GM18511 (cell line): Measurements from ENCODE around the gene WDFY1.

Experiments used
- ATAC-seq: cut with Tn5 transposase; IDR thresholded peaks from one replicate; pipeline ENCODE4 v1.9.1; 2021; ENCODE audit warnings: mild to moderate bottlenecking, moderate library complexity; ENCODE audit not compliant: unreplicated experiment

WDFY1 gene

DNA sequence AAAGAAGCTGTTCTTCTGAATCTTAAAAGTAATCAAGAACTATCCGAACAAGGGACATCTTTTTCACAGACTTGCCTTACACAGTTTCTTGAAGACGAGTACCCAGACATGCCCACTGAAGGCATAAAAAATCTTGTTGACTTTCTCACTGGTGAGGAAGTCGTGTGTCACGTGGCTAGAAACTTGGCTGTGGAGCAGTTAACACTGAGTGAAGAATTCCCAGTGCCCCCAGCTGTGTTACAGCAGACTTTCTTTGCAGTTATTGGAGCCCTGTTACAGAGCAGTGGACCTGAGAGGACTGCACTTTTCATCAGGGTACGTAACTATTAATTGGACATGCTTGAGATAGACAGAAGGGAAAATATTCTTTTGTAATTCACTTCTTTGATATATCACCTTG is 14.6 kb upstream of the WDFY1 start:
- no peak for ATAC-seq

DNA sequence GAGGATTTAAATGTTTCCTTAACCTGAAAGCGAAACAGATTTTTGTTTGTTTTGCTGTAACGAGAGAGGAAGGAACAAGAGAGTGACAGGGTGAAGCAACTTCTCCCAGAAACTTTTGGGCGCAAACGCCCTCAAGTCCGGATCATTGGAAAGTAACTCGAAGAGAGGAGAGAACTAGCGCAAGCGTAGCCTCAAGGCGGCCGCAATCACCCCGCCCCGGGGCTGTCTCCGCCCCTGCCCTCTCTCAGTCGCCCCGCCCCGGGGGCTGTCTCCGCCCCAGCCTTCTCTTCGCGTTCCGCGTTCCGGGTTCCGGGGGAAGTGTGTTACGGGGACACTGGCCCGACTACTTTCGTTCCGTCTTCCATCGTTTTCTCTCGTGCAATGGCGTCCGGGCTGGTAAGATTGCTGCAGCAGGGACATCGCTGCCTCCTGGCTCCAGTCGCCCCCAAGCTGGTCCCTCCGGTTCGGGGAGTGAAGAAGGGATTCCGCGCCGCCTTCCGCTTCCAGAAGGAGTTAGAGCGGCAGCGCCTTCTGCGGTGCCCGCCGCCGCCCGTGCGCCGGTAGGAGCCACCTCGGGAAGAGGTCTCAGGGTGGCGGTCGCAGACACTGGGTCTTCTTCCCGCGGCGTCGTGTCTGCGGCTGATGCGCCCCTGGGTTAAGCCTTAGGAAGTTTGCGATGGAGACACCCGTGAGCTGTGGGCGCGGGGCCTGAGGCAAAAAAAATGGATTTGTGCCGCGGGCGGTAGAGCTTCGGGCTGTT is 12.1 kb upstream of the WDFY1 start, which contains the start of gene MRPL44:
Gene MRPL44 (plus strand): TSS at position 372 of the 760 bp plus-strand sequence. CDS start 10 bp downstream, at position 382.
- ATAC-seq, result peak; percentile 86

DNA sequence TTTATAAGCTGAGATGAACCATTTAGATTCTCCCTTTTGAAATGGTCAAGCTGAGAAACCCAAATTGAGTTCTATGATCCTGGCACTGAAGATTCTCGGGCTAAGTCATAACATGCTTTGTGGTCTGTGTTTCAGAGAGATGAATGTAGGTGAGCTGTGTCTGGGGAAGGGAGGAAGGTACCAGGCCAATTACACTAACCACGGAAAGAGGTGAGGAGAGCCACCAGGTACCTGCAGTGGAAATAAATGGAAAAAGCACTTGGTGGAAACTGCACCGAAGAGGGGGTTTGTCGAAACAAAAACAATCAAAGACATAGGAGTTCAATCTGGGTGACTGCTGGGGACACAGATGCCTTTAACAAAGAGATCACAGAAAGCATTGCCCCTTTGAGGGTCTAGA is 11.2 kb upstream of the WDFY1 start:
- ATAC-seq, result peak; percentile 47

DNA sequence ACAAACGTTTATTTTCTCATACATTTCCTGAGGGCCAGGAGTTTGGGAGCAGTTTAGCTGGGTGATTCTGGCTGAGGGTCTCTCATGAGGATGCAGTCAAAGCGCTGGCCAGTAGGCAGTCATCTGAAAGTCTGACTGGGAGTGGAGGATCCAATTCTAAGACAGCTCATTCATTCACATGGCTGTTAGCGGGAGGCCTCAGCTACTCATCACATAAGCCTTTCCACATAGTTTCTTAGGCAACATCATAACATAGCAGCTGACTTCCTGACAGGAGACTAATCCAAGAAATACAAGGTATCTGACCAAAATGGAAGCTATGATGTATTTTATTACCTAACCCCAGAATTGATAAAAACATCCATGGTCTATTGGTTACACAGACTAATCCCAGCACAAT is 9.3 kb upstream of the WDFY1 start:
- ATAC-seq, result no peak

DNA sequence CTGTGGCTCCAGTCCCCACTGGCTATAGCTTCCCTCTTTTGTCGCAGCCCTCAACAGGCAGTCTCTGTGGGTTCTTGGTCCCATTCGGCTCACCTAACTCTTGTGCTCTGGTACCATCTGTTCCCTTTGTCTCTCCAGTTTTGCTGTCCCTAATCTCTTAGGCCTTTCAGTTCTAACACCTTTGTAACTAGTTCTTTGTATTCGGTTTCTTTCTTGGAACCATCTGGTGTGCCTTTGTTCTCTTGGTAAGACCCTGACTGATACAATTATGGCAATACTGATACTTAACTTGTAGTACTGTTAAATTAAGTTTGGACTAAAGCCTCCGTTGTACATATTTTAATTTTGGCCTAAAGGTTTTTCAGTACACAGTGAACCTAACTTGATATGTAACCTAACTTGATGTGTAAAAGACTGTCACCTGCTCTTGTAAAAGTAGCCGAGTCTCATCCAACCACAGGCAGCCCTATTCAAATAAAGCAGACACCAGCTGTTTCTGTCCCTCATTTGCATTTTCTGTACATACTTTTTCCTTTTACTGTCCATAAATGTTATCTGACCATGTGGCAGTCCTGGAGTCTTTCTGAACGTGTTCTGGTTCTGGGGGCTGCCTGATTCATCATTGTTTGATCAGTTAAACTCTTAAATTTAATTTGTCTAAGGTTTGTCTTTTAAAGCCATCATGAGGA is 7.3 kb upstream of the WDFY1 start:
- peak; percentile 49 for ATAC-seq

DNA sequence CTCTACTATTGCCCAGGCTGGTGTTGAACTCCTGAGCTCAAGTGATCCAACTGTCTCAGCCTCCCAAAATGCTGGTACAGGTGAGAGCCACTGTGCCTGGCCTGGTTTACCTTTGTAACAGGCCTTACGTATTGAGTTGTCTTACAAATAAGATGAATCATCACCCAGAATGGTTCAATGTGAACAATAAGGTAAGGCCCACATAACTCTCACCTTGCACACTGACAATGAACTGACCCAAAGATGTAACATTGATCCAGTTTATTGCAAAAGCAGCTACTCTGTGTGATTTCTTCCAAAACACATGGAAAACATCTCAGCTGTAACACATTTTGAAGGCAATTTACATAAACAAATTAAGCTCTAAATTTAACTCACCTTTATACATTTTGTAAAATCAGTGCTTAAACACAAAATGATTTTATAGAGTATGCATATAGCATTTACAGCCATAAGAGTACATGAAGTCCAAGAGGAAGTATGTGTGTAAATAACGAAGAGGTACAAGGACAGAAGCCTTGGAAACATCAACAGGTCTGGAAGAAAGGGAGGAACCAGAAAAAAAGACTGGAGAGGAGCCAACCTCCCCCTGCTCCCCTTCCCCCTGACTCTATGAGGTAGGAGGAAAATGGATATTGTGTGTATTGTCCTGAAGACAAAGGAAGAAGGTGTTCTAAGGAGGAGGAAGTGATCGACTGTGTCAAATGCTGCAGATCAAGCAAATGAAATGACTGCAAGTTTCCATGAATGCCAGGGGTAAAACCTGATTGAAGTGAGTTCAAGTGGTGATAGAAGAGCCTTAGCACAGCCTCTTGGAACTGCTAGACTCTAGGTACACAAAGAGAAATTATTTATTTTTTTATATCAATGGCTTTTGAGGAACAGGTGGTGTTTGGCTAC is 5.6 kb upstream of the WDFY1 start:
- no peak for ATAC-seq

DNA sequence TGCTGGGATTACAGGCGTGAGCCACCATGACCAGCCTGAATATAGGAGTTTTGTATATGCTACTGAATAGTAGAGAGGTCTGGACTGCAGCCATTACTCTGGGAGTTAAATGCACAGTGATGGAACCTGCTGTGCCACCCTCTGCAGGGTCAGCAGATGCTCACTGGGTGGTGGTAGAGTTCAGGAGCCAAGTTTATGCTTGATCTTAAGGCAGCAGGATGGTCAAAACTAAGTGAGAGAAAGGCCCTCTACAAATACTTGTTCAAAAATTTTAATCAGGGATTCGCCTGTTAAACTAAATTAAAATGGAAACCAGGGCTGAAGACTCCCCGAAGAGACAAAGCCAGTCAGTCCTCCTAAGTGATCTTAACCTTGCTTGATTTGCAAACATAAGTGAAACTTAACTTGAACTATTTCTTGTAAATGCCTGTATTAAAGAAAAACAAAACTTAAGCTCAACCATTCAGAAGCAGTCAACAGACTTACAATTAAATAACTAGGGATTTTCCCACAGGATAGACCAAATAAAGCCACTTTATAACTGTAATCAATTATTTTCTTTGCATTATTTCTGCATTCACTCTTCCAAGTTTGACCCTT is 4.2 kb upstream of the WDFY1 start:
- ATAC-seq, result no peak

DNA sequence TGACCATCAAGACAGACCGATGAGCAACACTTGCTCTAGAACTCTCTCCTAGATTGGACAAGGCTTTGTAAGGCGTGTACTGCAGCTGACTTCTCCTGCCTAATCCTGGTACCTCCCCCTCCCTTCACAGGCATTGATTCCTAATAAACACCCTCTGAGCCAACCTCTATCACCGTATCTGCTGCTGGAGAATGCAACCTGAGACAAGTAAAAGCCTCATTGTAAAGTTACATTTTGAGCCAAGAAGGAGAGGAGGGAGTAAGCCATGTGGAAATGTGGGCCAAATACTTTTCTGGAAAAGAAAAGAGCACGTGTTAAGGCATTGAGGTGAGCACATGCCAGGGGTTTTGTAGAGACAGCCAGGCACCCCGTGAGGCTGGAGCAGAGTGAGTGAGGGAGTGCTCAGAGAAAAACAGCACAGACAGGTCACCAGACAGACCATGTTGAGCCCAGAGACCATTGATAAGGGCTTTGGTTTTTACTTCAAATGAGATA is 2.6 kb upstream of the WDFY1 start:
- ATAC-seq, result no peak

DNA sequence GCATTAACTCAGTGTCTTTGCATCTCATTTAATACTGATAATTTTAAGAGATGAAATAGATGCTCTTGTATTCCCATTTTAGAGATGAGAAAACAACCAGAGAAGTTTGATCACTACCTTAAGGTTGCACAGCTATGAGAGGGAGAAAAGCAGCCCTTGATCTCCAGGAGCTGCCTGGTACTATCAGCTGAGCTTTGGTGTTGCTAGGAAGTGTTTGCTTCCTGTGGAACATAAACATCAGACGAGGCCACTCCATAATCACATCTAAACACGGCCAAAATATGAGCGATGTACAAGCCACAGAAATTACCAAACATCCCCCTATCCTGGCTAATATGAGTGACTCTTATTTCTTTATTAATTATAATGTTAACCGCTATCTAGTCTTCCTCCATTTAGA is 620 bp upstream of the WDFY1 start:
- ATAC-seq, result no peak

DNA sequence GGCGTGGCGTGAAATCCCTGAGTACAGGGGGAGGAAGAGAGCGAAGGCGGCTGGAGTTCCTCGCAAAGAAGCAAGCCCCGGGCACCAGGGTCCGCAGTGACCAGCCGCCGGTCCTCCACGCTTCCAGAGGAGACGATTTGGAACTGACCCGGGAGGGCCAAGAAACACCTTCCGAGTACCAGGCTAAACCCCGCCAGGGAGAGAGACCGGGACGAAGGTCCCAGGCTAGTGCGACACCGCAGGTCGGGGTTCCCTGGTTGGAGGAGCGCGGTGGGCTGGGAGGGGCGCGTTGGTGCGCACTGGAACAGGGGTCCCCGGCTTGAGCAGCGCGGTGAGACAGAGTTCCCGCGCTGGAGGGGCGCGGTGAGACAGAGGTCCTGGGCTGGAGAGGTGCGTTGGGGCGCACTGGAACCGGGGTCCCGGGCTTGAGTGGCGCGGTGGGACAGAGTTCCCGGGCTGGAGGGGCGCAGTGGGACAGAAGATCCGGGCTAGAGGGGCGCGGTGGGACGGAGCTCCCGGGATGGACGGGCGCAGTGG is 901 bp downstream of the WDFY1 start:
- ATAC-seq, result peak; percentile 20

DNA sequence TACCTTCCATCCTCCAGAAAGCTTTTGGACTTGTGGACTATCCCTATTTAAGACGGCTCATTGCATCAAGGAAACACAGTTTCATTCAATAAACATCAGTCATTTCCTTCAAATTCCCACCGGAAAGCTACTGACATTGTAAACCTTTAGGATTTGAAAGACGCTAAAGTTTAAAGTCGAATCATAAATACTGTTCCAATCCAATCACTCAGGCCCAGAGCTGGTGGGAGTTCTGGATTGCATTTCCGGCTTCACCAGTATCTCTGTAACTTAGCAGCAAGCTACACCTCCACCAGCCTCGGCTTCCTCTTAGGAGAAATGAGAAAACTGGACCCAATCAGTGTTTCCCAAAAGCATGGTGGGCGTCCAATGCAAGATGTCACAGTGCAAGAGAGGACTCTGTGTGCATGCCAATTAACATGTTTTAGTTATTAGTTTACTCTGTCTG is 1.6 kb downstream of the WDFY1 start:
- ATAC-seq, result no peak

DNA sequence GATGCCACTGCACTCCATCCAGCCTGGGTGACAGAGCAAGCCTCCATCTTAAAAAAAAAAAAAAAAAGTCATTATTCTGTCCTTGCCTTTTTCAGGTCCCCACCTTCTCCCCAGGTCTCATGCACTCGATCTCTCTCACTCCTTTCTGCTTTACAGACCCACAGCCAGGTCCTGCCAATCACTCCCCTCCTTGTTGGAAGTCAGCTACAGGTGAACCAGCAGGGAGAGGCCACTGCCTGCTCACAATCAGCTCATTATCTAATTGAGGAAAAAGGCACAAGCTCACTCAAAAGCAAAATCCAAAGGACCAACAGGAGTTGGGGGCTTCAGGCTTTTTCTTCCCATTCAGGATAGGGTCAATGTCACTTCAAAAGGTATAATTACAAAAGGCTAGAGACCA is 2.0 kb downstream of the WDFY1 start:
- ATAC-seq, result no peak

DNA sequence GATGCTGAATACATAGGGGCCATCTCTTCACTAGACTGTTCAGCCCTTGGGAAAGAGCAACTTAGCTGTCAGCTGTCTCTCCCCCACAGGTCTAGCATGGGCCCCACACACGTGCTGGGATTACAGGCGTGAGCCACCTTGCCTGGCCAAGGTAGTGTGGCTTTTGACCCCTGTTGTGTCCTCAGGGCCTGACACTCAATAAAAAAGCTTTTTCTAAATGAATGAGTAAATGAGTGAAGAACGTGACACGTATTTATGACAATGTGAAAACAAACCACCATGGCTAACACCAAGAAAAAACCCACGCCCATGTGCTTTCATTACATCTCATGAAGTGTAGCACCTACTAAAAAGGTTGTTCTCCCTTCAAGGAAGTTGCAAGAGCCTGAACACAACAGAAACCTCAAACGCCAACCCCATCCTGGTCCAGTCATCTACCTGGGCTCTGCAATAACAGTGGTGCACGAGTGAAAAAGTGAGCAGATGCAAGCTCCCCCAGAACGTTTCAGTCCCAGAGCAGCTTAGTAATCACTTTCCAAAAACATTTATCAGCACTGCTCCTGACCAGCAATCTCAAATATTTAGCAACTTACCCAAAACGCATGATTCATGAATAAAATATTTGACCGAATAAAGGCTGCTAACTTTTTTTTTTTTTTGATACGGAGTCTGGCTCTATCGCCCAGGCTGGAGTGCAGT is 3.4 kb downstream of the WDFY1 start:
- ATAC-seq, result peak; percentile 53

DNA sequence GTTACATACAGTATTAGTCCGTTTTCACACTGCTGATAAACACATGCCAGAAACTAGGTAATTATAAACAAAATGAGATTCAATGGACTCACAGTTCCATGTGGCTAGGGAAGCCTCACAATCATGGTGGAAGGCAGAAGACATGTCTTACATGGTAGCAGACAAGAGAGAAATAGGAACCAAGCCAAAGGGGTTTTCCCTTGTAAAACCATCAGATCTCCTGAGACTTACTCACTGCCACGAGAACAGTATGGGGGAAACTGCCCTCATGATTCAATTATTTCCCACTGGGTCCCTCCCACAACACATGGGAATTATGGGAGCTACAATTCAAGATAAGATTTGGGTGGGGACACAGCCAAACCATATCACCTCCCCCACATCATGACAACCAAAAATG is 5.7 kb downstream of the WDFY1 start:
- ATAC-seq, result peak; percentile 21

DNA sequence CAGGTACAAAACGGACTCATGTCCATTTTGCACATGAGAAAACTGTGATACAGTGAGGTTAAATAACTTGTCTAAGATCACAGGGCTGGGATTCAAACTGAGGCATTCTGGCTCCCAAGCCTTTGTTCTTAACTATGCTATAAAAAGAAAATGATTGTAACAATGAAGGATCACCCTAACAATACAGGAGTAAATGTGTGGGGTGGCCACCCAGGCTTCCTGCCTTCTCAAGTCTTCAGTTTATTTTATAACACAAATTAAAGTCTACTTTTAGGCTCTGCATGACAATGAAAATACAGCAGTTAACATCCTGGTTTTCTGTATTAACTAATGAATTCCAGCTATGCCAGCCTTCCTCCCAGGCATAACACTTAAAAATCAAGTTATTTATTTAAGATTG is 7.6 kb downstream of the WDFY1 start:
- ATAC-seq, result no peak

DNA sequence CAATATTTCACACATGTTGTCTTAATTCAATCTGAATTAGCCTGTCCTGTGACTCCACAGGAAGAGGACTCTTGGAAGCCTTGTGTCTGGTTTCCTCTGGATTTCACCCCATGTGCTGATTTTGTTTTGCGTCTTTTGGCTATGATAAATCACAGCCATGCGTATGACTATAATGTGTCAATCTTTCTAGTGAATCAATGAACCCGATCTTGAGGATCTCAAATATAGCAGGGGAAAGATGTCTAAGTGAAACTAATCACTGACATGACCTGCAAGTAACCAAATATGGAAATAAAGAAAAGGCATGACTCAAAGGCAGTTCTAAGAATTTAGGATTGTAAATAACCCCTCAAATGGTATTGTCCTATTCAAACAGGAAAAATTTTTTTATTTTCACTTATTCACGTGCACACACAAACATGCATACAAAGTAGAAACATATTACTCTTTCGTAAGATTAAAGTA is 8.2 kb downstream of the WDFY1 start:
- ATAC-seq, result peak; percentile 40

DNA sequence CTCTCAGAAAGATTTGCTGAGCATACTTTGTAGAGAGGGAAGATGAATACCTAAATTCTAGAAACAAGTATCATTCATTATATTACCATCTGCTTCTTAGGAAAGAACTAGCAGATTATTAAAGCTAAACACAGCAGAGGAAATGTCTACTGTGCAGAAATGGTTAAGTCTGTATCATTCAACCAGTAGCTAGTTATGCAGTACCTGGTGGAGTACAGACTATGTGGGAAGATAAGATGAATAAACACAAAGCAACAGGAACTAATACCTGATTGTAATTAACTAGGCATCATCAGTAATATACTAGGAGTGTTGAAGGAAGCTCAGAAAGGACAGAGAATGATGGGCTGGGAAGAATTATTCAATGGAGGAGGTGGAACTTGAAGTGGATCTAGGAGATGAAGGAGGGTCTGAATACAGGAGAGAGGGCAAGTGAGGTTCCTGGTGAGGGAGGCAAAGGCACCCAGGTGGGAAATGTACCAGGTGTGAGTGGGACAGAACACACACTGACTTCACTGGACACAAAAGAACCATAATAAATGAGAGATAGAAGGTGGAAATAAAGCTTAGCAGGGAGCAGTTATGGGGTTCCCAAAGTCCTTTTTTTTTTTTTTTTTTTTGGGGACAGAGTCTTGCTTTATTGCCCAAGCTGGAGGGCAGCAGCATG is 9.5 kb downstream of the WDFY1 start:
- no peak for ATAC-seq

DNA sequence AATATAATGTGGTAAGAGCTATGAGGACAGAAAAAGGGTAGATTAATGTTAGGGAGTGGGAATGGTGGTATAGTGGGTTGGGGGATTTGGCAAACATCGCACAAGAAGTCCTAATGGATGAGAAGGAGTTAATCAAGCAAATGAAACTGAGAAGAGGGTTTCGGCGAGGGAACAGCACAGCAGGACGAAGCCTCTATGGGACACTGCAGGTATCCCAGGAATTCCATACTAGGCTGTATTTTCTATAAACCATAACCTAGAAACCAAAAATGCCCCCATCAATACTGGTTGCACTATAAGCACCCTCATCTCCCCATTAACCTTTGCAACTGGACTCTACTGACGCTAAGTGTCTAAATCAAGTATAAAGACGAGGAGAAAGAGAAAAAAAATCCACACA is 10.3 kb downstream of the WDFY1 start:
- ATAC-seq, result no peak
